CD14-positive monocyte (primary cell): ENCODE results near the gene CHERP. TPM values are rescaled to one million over a fixed set of nuclear protein-coding genes. Genes with fewer than 3 reads are reported as not detected.
A peak's percentile ranks its signal among the peaks of the same experiment; 100 is the strongest.

Source experiments
- DNase-seq, 3 donors: peaks; one replicate each; pipeline ENCODE4 v3.0.0-alpha.2; 2011 to 2022
- H2AFZ ChIP-seq: 2 replicates; pipeline ENCODE4 v1.6.0; 2012; ENCODE audit warnings: mild to moderate bottlenecking, low read depth, low read length, inconsistent platforms; ENCODE audit not compliant: insufficient read depth, poor library complexity, severe bottlenecking
- H3K27ac ChIP-seq, 2 donors: 1 replicate in 1 of 2; 2 replicates in 1 of 2; pipeline ENCODE4 v1.5.1; 2012 to 2013; ENCODE audit warnings: low read length in 2 of 2, control low read depth in 1 of 2, inconsistent platforms in 1 of 2, low read depth in 1 of 2, mild to moderate bottlenecking in 1 of 2
- H3K27me3 ChIP-seq, 2 donors: one replicate each; pipeline versions ENCODE4 v1.6.0 to v1.6.1; 2011 to 2013; ENCODE audit warnings: low read length in 2 of 2; ENCODE audit not compliant: control insufficient read depth in 2 of 2, insufficient read depth in 2 of 2
- H3K36me3 ChIP-seq, 2 donors: replicated peaks in 1 of 2; 1 replicate in 1 of 2; 2 replicates in 1 of 2; pipeline versions ENCODE4 v1.5.1 to v1.6.1; 2012 to 2013; ENCODE audit warnings: low read length in 2 of 2, control low read depth in 1 of 2, inconsistent platforms in 1 of 2, mild to moderate bottlenecking in 1 of 2; ENCODE audit not compliant: insufficient read depth in 2 of 2, control insufficient read depth in 1 of 2
- H3K4me1 ChIP-seq, 2 donors: 1 replicate in 1 of 2; 2 replicates in 1 of 2; pipeline versions ENCODE4 v1.5.1 to v1.6.1; 2012 to 2013; ENCODE audit warnings: low read length in 2 of 2, control low read depth in 1 of 2, inconsistent platforms in 1 of 2, mild to moderate bottlenecking in 1 of 2, moderate library complexity in 1 of 2; ENCODE audit not compliant: insufficient read depth in 2 of 2, control insufficient read depth in 1 of 2
- H3K4me2 ChIP-seq: replicated peaks from 2 replicates; pipeline ENCODE3; 2012; ENCODE audit warnings: low read length, moderate library complexity, mild to moderate bottlenecking; ENCODE audit not compliant: poor library complexity, severe bottlenecking; ENCODE audit errors: extremely low read depth
- H3K4me3 ChIP-seq, 3 experiments: fragments of 200-600 bp in 1 of 3; sonication (generic) in 1 of 3; replicated peaks in 1 of 3; 1 replicate in 2 of 3; 2 replicates in 1 of 3; pipeline ENCODE4 v1.5.1; 2011 to 2013; ENCODE audit warnings: low read length in 3 of 3, mild to moderate bottlenecking in 3 of 3, control low read depth in 2 of 3, low read depth in 2 of 3, inconsistent platforms in 1 of 3, moderate library complexity in 1 of 3
- H3K79me2 ChIP-seq: 2 replicates; pipeline ENCODE4 v1.6.0; 2012; ENCODE audit warnings: mild to moderate bottlenecking, control low read depth, inconsistent platforms, low read length, moderate library complexity; ENCODE audit not compliant: insufficient read depth
- H3K9ac ChIP-seq: 2 replicates; pipeline ENCODE4 v1.6.0; 2017; ENCODE audit warnings: low read length, mild to moderate bottlenecking; ENCODE audit not compliant: insufficient read depth, poor library complexity, severe bottlenecking
- H3K9me3 ChIP-seq, 2 donors: replicated peaks in 1 of 2; 1 replicate in 1 of 2; 2 replicates in 1 of 2; pipeline versions ENCODE4 v1.5.1 to v1.6.1; 2012 to 2013; ENCODE audit warnings: low read length in 2 of 2, control low read depth in 1 of 2; ENCODE audit not compliant: control insufficient read depth in 1 of 2, insufficient read depth in 1 of 2
- H4K20me1 ChIP-seq: 2 replicates; pipeline ENCODE4 v1.6.0; 2012; ENCODE audit warnings: mild to moderate bottlenecking, low read length, control low read depth, moderate library complexity; ENCODE audit not compliant: insufficient read depth
- H3K27ac Mint-ChIP-seq, 7 donors: one replicate each; pipeline ENCODE4 v1.8.0; 2020; ENCODE audit warnings: mild to moderate bottlenecking in 7 of 7, mixed read lengths in 7 of 7, moderate library complexity in 6 of 7, inconsistent platforms in 2 of 7
- H3K27me3 Mint-ChIP-seq, 3 donors: one replicate each; pipeline ENCODE4 v1.8.0; 2021 to 2022; ENCODE audit warnings: low read depth in 3 of 3, mild to moderate bottlenecking in 3 of 3, mixed read lengths in 3 of 3, moderate library complexity in 3 of 3, inconsistent platforms in 1 of 3
- H3K36me3 Mint-ChIP-seq, 2 donors: one replicate each; pipeline ENCODE4 v1.8.0; 2020; ENCODE audit warnings: mixed read lengths in 2 of 2, inconsistent platforms in 1 of 2, mild to moderate bottlenecking in 1 of 2
- H3K4me1 Mint-ChIP-seq: one replicate; pipeline ENCODE4 v1.8.0; 2020; ENCODE audit warnings: mild to moderate bottlenecking, mixed read lengths
- H3K4me3 Mint-ChIP-seq, 2 donors: one replicate each; pipeline ENCODE4 v1.8.0; 2020; ENCODE audit warnings: mild to moderate bottlenecking in 2 of 2, mixed read lengths in 2 of 2, moderate library complexity in 1 of 2
- H3K9me3 Mint-ChIP-seq, 7 donors: one replicate each; pipeline ENCODE4 v1.8.0; 2020 to 2022; ENCODE audit warnings: mixed read lengths in 7 of 7, mild to moderate bottlenecking in 6 of 7, moderate library complexity in 6 of 7, inconsistent platforms in 2 of 7
- WGBS: methylation state at CpG from one replicate; pipeline ENCODE4 v1.1.5; 2013; ENCODE audit warnings: missing lambda C conversion rate; ENCODE audit not compliant: insufficient coverage; 5-methylcytosine and 5-hydroxymethylcytosine counted together
- intact Hi-C, 2 donors: fragments of 100-400 bp; cut with micrococcal nuclease; formaldehyde crosslinking; loops; one replicate each; pipeline versions ENCODE4 v1.15.0 to v1.15.1; 2023
- polyA plus RNA-seq, 3 donors: library from polyadenylated mRNA; depleted of rRNA in 1 of 3; unstranded in 2 of 3; stranded (reverse) in 1 of 3; fragments of 300-500 nt in 2 of 3; fragments of >200 nt in 1 of 3; fragmentation: Illumina TruSeq in 2 of 3; gene quantifications; 1 replicate in 2 of 3; 2 replicates in 1 of 3; pipeline ENCODE4 v1.2.3, GENCODE V29; 2012 to 2021
- TF ChIP-seq, protein P1 (sequence below): fragments of 200-600 bp; IDR thresholded peaks from one replicate; pipeline ENCODE4 v1.8.0; 2022; ENCODE audit warnings: antibody characterized with exemption, mild to moderate bottlenecking

The CHERP gene
- polyA plus RNA-seq, 3 donors, result 3.2 to 18.8 (median 5.3) TPM

DNA sequence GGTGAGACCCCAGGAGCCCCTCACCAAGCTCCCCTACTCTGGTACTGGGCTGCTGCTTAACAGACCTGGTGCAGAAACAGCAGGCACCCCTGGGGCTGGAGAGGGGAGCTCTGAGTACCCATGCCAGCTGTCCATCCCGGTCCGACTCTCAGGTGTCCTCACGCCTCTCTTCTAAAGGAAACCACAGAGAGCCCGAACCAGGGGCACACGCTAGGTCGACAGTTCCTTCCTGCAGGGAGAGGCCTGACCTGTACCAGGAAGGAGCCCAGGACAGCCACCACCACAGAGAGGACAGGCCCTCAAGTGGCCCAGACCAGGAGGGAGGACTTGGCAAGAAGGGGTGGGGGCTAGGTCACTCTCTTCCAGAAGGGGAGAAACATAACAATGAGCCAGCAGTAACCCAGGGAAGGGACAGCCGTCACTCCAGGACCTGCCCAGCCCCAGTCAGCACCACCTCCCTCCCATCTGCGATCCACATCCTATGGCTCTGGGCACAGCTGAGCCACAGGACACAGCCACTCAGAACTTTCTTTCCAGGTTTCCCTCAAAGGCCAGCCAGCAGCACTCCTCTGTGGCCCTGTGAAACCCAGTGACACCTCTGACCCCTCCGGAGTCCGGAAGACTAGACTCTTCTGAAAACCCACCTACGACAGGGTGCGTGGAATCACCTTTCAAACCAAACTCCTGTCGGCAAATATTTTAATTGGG is 43.0 kb upstream of the CHERP start:
- Histone ChIP-seq H3K4me2 (peak overlapping the region; percentile 81), H4K20me1 (peaks cover 68% of the 10 kb centered on the region), H3K9me3 (no peaks in the 10 kb centered on the region), H3K27ac (peak overlapping the region; percentile 99 to 100), H3K9ac (peak overlapping the region; percentile 83), H3K36me3 (peaks cover 0 to 16% of the 10 kb centered on the region in 2 donors), H3K27me3 (no peaks in the 10 kb centered on the region), H3K4me1 (peaks cover 62 to 78% of the 10 kb centered on the region in 2 donors), H2AFZ (no peak overlapping the region), H3K4me3 (peak overlapping the region; percentile 54 to 75 (median 55)), H3K79me2 (peaks cover 91% of the 10 kb centered on the region)
- Mint-ChIP-seq H3K36me3 (peaks cover 5 to 20% of the 10 kb centered on the region in 2 donors), H3K27ac (peak overlapping the region; percentile 96 to 98 (median 97)), H3K27me3 (peaks cover 0 to 3% (median 2%) of the 10 kb centered on the region in 3 donors), H3K9me3 (no peaks in the 10 kb centered on the region), H3K4me3 (peak overlapping the region; percentile 83 to 93), H3K4me1 (peaks cover 77% of the 10 kb centered on the region)
- TF ChIP-seq, protein P1, sequence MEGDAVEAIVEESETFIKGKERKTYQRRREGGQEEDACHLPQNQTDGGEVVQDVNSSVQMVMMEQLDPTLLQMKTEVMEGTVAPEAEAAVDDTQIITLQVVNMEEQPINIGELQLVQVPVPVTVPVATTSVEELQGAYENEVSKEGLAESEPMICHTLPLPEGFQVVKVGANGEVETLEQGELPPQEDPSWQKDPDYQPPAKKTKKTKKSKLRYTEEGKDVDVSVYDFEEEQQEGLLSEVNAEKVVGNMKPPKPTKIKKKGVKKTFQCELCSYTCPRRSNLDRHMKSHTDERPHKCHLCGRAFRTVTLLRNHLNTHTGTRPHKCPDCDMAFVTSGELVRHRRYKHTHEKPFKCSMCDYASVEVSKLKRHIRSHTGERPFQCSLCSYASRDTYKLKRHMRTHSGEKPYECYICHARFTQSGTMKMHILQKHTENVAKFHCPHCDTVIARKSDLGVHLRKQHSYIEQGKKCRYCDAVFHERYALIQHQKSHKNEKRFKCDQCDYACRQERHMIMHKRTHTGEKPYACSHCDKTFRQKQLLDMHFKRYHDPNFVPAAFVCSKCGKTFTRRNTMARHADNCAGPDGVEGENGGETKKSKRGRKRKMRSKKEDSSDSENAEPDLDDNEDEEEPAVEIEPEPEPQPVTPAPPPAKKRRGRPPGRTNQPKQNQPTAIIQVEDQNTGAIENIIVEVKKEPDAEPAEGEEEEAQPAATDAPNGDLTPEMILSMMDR, result no peak
- DNase-seq, result peak in 1 of 3 donors; percentile 36
- WGBS, result 41% methylated on average over 10 of the region's 13 CpGs
- intact Hi-C loops, result loop anchor here in 1 of 2 donors (2.0 to 10.0 kb wide), 3 partner anchors 42 to 140 kb away; partner anchors contain the start of gene CHERP

DNA sequence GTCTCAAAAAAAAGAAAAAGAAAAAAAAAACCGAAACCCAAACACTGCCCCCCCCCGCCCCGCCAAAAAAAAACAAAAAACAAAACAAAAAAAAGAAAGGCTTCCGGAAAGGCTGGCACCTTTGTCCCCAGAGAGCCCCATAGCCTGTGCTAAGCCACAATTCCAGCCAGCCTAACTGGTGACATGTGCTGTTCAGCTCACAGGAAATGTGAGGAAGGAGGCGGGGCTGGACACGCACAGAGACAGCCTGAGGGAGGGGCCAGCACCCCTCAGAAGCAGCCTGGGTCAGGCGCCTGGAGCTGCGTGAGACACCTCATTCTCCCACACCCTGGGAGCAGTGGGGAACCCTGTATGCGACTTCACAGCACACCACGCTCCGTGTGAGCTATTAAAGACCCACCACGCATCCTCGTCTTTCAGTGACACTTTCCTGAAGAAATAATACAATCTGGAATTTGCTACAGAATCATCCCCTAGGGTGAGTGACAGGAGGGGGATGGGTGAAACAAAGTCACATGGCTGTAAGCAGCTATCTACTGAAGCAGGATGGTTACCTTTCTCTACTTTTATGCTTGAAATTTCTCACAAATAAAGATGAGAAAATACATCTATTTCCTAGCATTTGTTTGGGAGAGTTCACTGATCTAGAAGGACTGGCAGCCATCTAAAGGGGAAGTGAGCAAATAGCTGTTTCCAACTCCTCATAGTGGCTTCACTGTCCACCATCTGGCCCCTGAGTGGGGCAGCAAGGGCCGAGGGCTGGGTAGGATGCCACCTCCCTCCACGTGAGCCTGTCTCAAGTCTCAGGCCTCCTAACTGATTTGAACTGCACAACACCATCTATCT is 42.2 kb upstream of the CHERP start:
- Histone ChIP-seq H3K79me2 (peaks cover 91% of the 10 kb centered on the region), H2AFZ (no peak overlapping the region), H3K4me3 (peak overlapping the region; percentile 54 to 75 (median 55)), H3K4me2 (peak overlapping the region; percentile 81), H3K27me3 (no peaks in the 10 kb centered on the region), H3K9me3 (no peaks in the 10 kb centered on the region), H3K27ac (peak overlapping the region; percentile 99 to 100), H4K20me1 (peaks cover 68% of the 10 kb centered on the region), H3K36me3 (peaks cover 0 to 23% of the 10 kb centered on the region in 2 donors), H3K4me1 (peaks cover 62 to 71% of the 10 kb centered on the region in 2 donors), H3K9ac (peak overlapping the region; percentile 83)
- 7% methylated on average over 8 of the region's 15 CpGs for WGBS
- TF ChIP-seq, protein P1, result no peak
- intact Hi-C loops, result loop anchor here in 1 of 2 donors (2.0 to 10.0 kb wide), 3 partner anchors 42 to 140 kb away; partner anchors contain the start of gene CHERP
- no peaks in the 10 kb centered on the region for H3K9me3 Mint-ChIP-seq
- H3K36me3 Mint-ChIP-seq, result peaks cover 6 to 26% of the 10 kb centered on the region in 2 donors
- H3K27me3 Mint-ChIP-seq, result peaks cover 0 to 3% (median 2%) of the 10 kb centered on the region in 3 donors
- peak; percentile 93 to 98 (median 95) for DNase-seq
- H3K27ac Mint-ChIP-seq, result peak overlapping the region; percentile 96 to 98 (median 97)
- peak overlapping the region; percentile 83 to 93 for H3K4me3 Mint-ChIP-seq
- H3K4me1 Mint-ChIP-seq, result peaks cover 70% of the 10 kb centered on the region
